Fibroblast of mammary gland (primary cell): Measurements from ENCODE around the gene YJEFN3.
A peak's percentile ranks its signal among the peaks of the same experiment; 100 is the strongest.

Source experiments
- DNase-seq: peaks from one replicate; pipeline ENCODE4 v3.0.0-alpha.2; 2010; ENCODE audit warnings: low read depth
- H3K4me3 ChIP-seq: 2 replicates; pipeline ENCODE4 v1.5.1; 2011; ENCODE audit warnings: low read depth, mild to moderate bottlenecking, low read length, moderate library complexity; ENCODE audit not compliant: control insufficient read depth
- CTCF ChIP-seq: conservative IDR thresholded peaks from 2 replicates; pipeline ENCODE4 v1.5.1; 2011; ENCODE audit warnings: low read depth, low read length, inconsistent platforms; ENCODE audit not compliant: control insufficient read depth, insufficient read depth

The YJEFN3 gene

GRCh38 chr19:19529783-19530422 lies 1.2 kb downstream of the YJEFN3 start:
- DNase-seq, result no peak
- TF ChIP-seq CTCF, result no peak
- no peak overlapping the region for H3K4me3 ChIP-seq

- no peak for TF ChIP-seq CTCF
- peak; percentile 34 for DNase-seq
- no peak overlapping the region for H3K4me3 ChIP-seq
Observed at GRCh38 chr19:19530423-19530804, 1.7 kb downstream of the YJEFN3 start.

- TF ChIP-seq CTCF, result no peak
- no peak overlapping the region for H3K4me3 ChIP-seq
- no peak for DNase-seq
Observed at GRCh38 chr19:19530889-19531288, 2.2 kb downstream of the YJEFN3 start.

GRCh38 chr19:19531951-19532805 lies 3.5 kb downstream of the YJEFN3 start:
- no peak overlapping the region for H3K4me3 ChIP-seq
- TF ChIP-seq CTCF, result peak; percentile 80
- peak; percentile 48 for DNase-seq

GRCh38 chr19:19532806-19533701 lies 4.3 kb downstream of the YJEFN3 start:
- H3K4me3 ChIP-seq, result no peak overlapping the region
- TF ChIP-seq CTCF, result no peak
- no peak for DNase-seq

- no peak for TF ChIP-seq CTCF
- DNase-seq, result no peak
- H3K4me3 ChIP-seq, result no peak overlapping the region
Observed at GRCh38 chr19:19533841-19534240, 5.1 kb downstream of the YJEFN3 start.
